Endothelial cell of umbilical vein (primary cell): ENCODE data around the gene FICD.

Experiments
- EZH2 ChIP-seq: IDR thresholded peaks from 2 replicates; pipeline ENCODE4 v1.6.1; 2012; ENCODE audit warnings: borderline replicate concordance, low read depth, mild to moderate bottlenecking, moderate library complexity, low read length, inconsistent platforms; ENCODE audit not compliant: severe bottlenecking
- GATA2 ChIP-seq: IDR thresholded peaks from 2 replicates; pipeline ENCODE4 v1.7.0; 2011; ENCODE audit warnings: low read depth, mild to moderate bottlenecking, moderate library complexity, mixed read lengths, low read length; ENCODE audit not compliant: insufficient read length, insufficient read depth
- POLR2A ChIP-seq: IDR thresholded peaks from 2 replicates; pipeline ENCODE4 v1.6.1; 2012; ENCODE audit warnings: low read depth, mild to moderate bottlenecking, control low read depth, low read length
- POLR2AphosphoS5 ChIP-seq: IDR thresholded peaks from 2 replicates; pipeline ENCODE4 v1.6.1; 2012; ENCODE audit warnings: low read depth, mild to moderate bottlenecking, control low read depth, low read length, moderate library complexity; ENCODE audit not compliant: insufficient read depth
- TF ChIP-seq, protein P1 (sequence below), 2 donors: IDR thresholded peaks; 1 replicate in 1 of 2; 2 replicates in 1 of 2; pipeline ENCODE4 v1.5.1; 2011; ENCODE audit warnings: low read length in 2 of 2, mild to moderate bottlenecking in 2 of 2, moderate library complexity in 2 of 2, control low read depth in 1 of 2, inconsistent platforms in 1 of 2, low read depth in 1 of 2; ENCODE audit not compliant: insufficient read depth in 1 of 2; ENCODE audit errors: extremely low read depth in 1 of 2

DNA sequence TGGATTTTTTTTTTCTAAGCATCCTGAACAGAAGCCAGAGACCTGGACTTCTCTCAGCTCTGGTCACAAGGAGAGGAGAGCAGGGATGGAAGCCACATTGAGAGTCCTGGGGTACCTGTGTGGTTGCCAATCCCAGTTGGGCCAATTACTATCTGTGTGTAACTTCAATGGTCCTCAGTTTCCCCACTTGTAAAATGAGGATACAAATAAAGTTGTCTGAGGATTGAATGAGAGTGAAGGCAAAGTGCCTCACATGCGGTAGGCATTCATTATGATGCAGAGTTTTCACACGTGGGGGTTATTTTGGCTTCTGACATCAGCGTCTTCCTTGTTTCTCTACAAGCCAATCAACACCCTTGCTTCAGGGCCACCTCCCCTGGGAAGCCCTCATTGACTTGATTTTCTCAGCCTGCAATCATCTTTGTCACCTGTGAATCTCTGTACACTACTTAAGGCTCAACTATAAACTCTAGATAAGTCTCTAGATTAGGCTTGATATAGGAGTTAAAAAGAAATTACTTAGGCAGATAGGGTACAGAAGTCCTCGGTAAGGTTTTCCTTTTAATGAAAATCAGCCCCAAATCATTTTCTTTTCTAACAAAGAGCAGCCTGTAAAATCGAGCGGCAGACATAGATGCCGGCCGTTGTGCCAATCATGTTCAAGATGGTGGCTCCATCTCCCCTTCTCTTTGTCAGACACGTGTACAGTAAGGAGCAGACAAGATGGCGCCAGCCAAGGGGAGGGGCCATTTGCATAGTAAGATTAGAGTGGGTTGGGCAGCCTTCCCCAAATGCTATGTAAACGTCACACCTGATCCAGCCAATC lies 37.8 kb upstream of the FICD start:
- TF ChIP-seq, protein P1, sequence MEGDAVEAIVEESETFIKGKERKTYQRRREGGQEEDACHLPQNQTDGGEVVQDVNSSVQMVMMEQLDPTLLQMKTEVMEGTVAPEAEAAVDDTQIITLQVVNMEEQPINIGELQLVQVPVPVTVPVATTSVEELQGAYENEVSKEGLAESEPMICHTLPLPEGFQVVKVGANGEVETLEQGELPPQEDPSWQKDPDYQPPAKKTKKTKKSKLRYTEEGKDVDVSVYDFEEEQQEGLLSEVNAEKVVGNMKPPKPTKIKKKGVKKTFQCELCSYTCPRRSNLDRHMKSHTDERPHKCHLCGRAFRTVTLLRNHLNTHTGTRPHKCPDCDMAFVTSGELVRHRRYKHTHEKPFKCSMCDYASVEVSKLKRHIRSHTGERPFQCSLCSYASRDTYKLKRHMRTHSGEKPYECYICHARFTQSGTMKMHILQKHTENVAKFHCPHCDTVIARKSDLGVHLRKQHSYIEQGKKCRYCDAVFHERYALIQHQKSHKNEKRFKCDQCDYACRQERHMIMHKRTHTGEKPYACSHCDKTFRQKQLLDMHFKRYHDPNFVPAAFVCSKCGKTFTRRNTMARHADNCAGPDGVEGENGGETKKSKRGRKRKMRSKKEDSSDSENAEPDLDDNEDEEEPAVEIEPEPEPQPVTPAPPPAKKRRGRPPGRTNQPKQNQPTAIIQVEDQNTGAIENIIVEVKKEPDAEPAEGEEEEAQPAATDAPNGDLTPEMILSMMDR (IDR thresholded peaks at IDR 0.05; ENCODE audit: extremely low read depth in 1 of 2, insufficient read depth in 1 of 2, low read depth in 1 of 2, low read length in 2 of 2): no peak
- TF ChIP-seq GATA2: no peak
- TF ChIP-seq POLR2A: no peak
- TF ChIP-seq POLR2AphosphoS5: no peak
- TF ChIP-seq EZH2: no peak
